NB4 (cell line): Measurements from ENCODE around the gene SCP2.
"Not testable (repeated sequence)": the region's sequence is repeated elsewhere in the genome, so short reads cannot be mapped to it uniquely, and the experiment has no call there.

Experiments
- DNase-seq: peaks from one replicate; pipeline ENCODE4 v3.0.0; 2010; ENCODE audit warnings: low read depth
- H3K4me3 ChIP-seq: one replicate; pipeline ENCODE4 v1.5.1; 2011; ENCODE audit warnings: mild to moderate bottlenecking, low read depth, low read length, moderate library complexity
- CTCF ChIP-seq: IDR thresholded peaks from one replicate; pipeline ENCODE4 v1.5.1; 2012; ENCODE audit warnings: low read depth, low read length
- MYC ChIP-seq: IDR thresholded peaks from 2 replicates; pipeline ENCODE4 v1.6.1; 2011; ENCODE audit warnings: low read depth, low read length
- POLR2A ChIP-seq: IDR thresholded peaks from 2 replicates; pipeline ENCODE4 v1.6.1; 2011; ENCODE audit warnings: mild to moderate bottlenecking; ENCODE audit not compliant: insufficient read length; ENCODE audit errors: extremely low read depth
- TF ChIP-seq, protein P1 (sequence below): IDR thresholded peaks from 2 replicates; pipeline ENCODE4 v1.6.1; 2011; ENCODE audit warnings: low read depth, low read length

SCP2 gene

DNA sequence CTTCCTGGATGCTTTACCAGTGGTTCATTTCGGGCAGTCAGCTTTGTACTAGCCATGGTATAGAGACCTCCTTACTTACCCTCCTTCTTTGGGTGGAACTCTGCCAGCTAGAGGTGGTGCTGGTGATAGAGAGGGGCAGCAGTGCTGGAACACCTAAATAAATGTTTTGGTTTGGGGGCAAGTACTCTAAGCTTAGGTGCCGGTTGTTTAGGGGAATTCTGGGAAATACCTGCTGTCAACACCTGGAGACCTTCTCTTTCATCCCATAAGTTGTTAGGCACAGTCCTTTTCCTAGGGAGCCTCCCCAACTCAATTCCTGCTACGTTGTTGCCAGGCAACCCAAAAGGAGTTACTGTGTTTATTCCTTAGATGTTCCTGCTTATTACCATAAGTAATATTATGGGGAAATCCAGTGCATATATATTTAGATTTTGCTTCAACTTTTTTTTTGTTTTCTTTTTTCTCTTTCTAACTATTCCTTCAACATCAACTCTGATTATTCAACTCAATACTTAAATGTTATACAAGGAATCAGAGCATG is 16.9 kb downstream of the SCP2 start:
- DNase-seq: no peak
- no peak for TF ChIP-seq CTCF
- TF ChIP-seq MYC: no peak
- TF ChIP-seq, protein P1, sequence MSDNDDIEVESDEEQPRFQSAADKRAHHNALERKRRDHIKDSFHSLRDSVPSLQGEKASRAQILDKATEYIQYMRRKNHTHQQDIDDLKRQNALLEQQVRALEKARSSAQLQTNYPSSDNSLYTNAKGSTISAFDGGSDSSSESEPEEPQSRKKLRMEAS: no peak
- no peak for TF ChIP-seq POLR2A
- H3K4me3 ChIP-seq: no peak overlapping the region

DNA sequence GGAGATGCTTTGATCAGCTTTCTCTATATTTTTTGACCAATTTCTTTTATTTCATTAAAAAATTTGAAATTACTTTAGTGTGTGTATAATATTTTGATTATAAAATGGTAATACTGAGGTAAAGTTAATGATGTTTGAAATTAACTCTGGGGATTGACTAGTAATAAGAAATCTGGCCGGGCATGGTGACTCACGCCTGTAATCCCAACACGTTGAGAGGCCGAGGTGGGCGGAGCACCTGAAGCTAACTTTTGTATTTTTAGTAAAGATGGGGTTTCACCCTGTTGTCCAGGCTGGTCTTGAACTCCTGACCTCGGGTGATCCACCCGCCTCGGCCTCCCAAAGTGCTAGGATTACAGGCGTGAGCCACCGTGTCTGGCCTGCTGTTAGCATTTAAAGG is 17.5 kb downstream of the SCP2 start:
- no peak for DNase-seq
- H3K4me3 ChIP-seq: no peak overlapping the region
- TF ChIP-seq MYC (no peak), POLR2A (no peak), CTCF (no peak)
- TF ChIP-seq, protein P1: no peak

GRCh38 chr1:52947490-52947889 is 20.4 kb downstream of the SCP2 start:
- H3K4me3 ChIP-seq: no peak overlapping the region
- no peak for DNase-seq
- TF ChIP-seq, protein P1: no peak
- TF ChIP-seq MYC (no peak), POLR2A (no peak), CTCF (no peak)

- not testable (repeated sequence) for H3K4me3 ChIP-seq, DNase-seq
Observed at GRCh38 chr1:52949602-52950001, 22.5 kb downstream of the SCP2 start.

DNA sequence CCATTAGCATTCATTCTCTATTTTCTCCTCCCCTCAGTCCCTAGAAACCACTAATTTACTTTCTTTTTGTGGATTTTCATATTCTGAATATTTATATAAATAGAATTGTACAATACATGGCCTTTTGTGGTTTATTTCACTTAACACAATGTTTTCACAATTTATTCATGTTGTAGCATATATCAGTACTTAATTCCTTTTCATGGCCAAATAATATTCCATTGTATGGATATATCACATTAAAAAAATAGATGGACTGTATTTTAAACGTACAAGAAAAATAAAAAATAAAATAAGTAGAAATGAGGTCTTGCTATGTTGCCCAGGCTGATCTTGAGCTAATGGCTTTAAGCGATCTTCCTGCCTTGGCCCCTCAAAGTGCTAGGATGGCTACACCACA is 25.0 kb downstream of the SCP2 start:
- H3K4me3 ChIP-seq: no peak overlapping the region
- no peak for TF ChIP-seq CTCF
- DNase-seq: no peak

DNA sequence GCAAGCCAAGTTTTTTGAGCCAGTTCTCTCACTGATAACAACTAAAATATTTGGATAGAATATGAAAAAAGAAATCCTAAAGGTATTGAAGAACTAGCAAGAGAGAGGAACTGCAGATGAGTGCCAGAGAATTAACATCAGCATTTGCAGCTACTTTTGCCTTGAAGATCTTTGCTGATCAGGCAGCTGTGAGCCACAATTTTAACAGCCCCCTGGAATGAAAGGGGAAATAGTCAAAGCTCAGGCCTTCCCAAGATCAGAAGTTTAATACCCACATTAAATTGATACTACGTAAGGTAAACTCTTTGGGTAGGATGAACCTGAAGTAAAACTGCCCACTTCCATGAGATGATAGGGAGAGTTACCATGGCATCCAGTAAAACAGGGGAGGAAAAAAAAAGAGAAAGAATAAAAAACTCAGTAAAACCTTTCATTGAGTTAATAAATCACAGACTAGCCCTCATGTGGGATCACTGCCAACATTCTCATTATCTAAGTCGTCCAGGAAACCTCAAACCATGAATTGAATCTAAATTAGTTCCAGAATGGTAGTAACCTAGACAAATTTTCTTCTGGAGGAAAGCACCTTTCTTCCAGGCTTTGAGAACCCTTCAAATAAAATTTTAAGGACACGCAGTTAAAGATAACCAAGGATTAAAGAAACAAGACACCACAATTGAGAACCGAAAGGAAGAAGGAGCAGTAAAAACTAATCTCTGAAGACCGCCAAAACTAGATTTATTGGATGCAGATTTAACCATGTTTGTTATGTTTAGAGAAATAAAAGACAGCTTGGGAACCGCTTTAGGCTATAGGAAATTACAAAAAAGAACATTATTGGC is 28.3 kb downstream of the SCP2 start:
- H3K4me3 ChIP-seq: no peak overlapping the region
- TF ChIP-seq, protein P1: no peak
- TF ChIP-seq POLR2A (no peak), MYC (no peak), CTCF (no peak)
- no peak for DNase-seq
